K562 (cell line): ENCODE data around the gene FRMD4A. TPM values are rescaled to one million over a fixed set of nuclear protein-coding genes. Genes with fewer than 3 reads are reported as not detected.

Experiments used
- ATAC-seq: fragments of 200-7000 bp; cut with Tn5 transposase; 3 replicates; pipeline ENCODE4 v1.9.1; 2020; ENCODE audit warnings: moderate library complexity
- BruUV-seq: library from RNA; stranded (reverse); fragments of 400-500 nt; replicated peaks from 2 replicates; lab custom pipeline; 2021; lab: Mats Ljungman, UMichigan
- CTCF ChIA-PET: fragments of 300-600 bp; formaldehyde crosslinking; extraction: SDS; loops from one replicate; lab custom pipeline; 2021; ENCODE audit warnings: low intra/inter-chr PET ratio; lab: Yijun Ruan, JAX
- POLR2A ChIA-PET: fragments of 300-600, 350-650 bp; sonication (Branson Sonifier 250); formaldehyde crosslinking; extraction: SDS; loops from one replicate; lab custom pipeline; 2021; ENCODE audit warnings: antibody characterized with exemption, inconsistent platforms; lab: Yijun Ruan, JAX
- DNase-seq, 4 experiments: peaks; one replicate each; pipeline versions ENCODE4 v3.0.0 to v3.0.0-alpha.2; 2011 to 2018; ENCODE audit warnings: low spot score in 3 of 4, mixed read lengths in 3 of 4; ENCODE audit errors: extremely low read depth in 1 of 4
- FAIRE-seq: peaks from 2 replicates; lab custom pipeline; 2011; peaks lifted over from hg19 to GRCh38; lab: Jason Lieb, UNC
- H2AFZ ChIP-seq: 2 replicates; pipeline ENCODE4 v1.6.0; 2011; ENCODE audit warnings: low read depth, low read length, control low read depth, inconsistent platforms
- H3K27ac ChIP-seq: fragments of 200-600 bp; 3 replicates; pipeline ENCODE4 v1.8.0; 2011; ENCODE audit warnings: low read depth, mild to moderate bottlenecking, control low read depth, inconsistent platforms, low read length, moderate library complexity, mixed read lengths; ENCODE audit errors: extremely low read depth
- H3K27me3 ChIP-seq, 2 experiments: fragments of 300-600 bp in 1 of 2; 2 replicates in 1 of 2; 3 replicates in 1 of 2; pipeline versions ENCODE4 v1.6.0 to v1.8.0; 2011; ENCODE audit warnings: inconsistent platforms in 2 of 2, low read length in 2 of 2, mild to moderate bottlenecking in 1 of 2, mixed read lengths in 1 of 2, moderate library complexity in 1 of 2; ENCODE audit not compliant: control insufficient read depth in 2 of 2, insufficient read depth in 2 of 2
- H3K36me3 ChIP-seq: fragments of 300-600 bp; 3 replicates; pipeline ENCODE4 v1.8.0; 2011; ENCODE audit warnings: mild to moderate bottlenecking, low read length, inconsistent platforms; ENCODE audit not compliant: control insufficient read depth, insufficient read depth
- H3K4me1 ChIP-seq, 2 experiments: fragments of 200-600 bp in 1 of 2; replicated peaks in 1 of 2; 2 replicates in 1 of 2; 3 replicates in 1 of 2; pipeline versions ENCODE4 v1.5.1 to v1.8.0; 2011; ENCODE audit warnings: inconsistent platforms in 2 of 2, low read length in 2 of 2, mild to moderate bottlenecking in 1 of 2, mixed read lengths in 1 of 2, moderate library complexity in 1 of 2; ENCODE audit not compliant: control insufficient read depth in 2 of 2, insufficient read depth in 2 of 2
- H3K4me2 ChIP-seq: 2 replicates; pipeline ENCODE4 v1.6.1; 2011; ENCODE audit warnings: low read length, control low read depth, inconsistent platforms, mixed read lengths; ENCODE audit not compliant: insufficient read depth
- H3K4me3 ChIP-seq: fragments of 200-600 bp; sonication (generic), shearing (Covaris generic); 2 replicates; pipeline ENCODE4 v1.5.1; 2016; ENCODE audit warnings: control low read depth, inconsistent platforms
- H3K79me2 ChIP-seq: fragments of 200-600 bp; 3 replicates; pipeline ENCODE4 v1.8.0; 2011; ENCODE audit warnings: low read length, inconsistent platforms; ENCODE audit not compliant: control insufficient read depth, insufficient read depth
- H3K9ac ChIP-seq, 2 experiments: 2 replicates each; pipeline versions ENCODE4 v1.6.0 to v1.6.1; 2011; ENCODE audit warnings: low read depth in 2 of 2, low read length in 2 of 2, control low read depth in 1 of 2, inconsistent platforms in 1 of 2, mild to moderate bottlenecking in 1 of 2, mixed read lengths in 1 of 2; ENCODE audit not compliant: insufficient read depth in 1 of 2
- H3K9me1 ChIP-seq: one replicate; pipeline ENCODE4 v1.6.0; 2011; ENCODE audit warnings: inconsistent platforms, mild to moderate bottlenecking, low read length, moderate library complexity; ENCODE audit not compliant: control insufficient read depth, insufficient read depth
- H3K9me3 ChIP-seq: replicated peaks from 2 replicates; pipeline ENCODE4 v1.5.1; 2011; ENCODE audit warnings: low read depth, low read length, inconsistent platforms; ENCODE audit not compliant: control insufficient read depth, insufficient read depth
- H4K20me1 ChIP-seq: replicated peaks from 2 replicates; pipeline ENCODE4 v1.6.1; 2011; ENCODE audit warnings: low read length, inconsistent platforms, mixed read lengths; ENCODE audit not compliant: control insufficient read depth, insufficient read depth
- DDX20 ChIP-seq: fragments of 450-650 bp; IDR thresholded peaks from 2 replicates; pipeline ENCODE4 v1.6.1; 2016; ENCODE audit warnings: missing genetic modification characterization, low read depth, mild to moderate bottlenecking, missing compliant biosample characterization, moderate library complexity
- HDAC8 ChIP-seq: fragments of 450-650 bp; IDR thresholded peaks from 2 replicates; pipeline ENCODE4 v1.6.1; 2016; ENCODE audit warnings: mild to moderate bottlenecking, missing genetic modification characterization, moderate library complexity, missing compliant biosample characterization
- PPARD ChIP-seq: fragments of 250-450 bp; sonication (Bioruptor Pico); IDR thresholded peaks from 2 replicates; pipeline ENCODE4 v1.8.0; 2022; ENCODE audit warnings: inconsistent platforms, mild to moderate bottlenecking, moderate library complexity
- SMARCA4 ChIP-seq: fragments of 450-650 bp; IDR thresholded peaks from 2 replicates; pipeline ENCODE4 v1.6.1; 2016
- ZNF780A ChIP-seq: fragments of 250-450 bp; sonication (Bioruptor Pico); IDR thresholded peaks from 2 replicates; pipeline ENCODE4 v1.5.0; 2021; ENCODE audit warnings: mild to moderate bottlenecking
- WGBS: fragments of 100-300 bp; shearing (Covaris generic); methylation state at CpG from one replicate; pipeline ENCODE4 v1.1.6; 2016; ENCODE audit warnings: low coverage, mixed read lengths; ENCODE audit not compliant: insufficient coverage; ENCODE audit errors: missing lambda C conversion rate; 5-methylcytosine and 5-hydroxymethylcytosine counted together
- in situ Hi-C: fragments of 300-500 bp; cut with MboI; formaldehyde crosslinking; loops from 4 replicates; pipeline ENCODE4 v1.15.0; 2018; ENCODE audit warnings: inconsistent platforms, mixed read lengths
- intact Hi-C: fragments of 100-400 bp; cut with micrococcal nuclease; formaldehyde crosslinking; loops from 2 replicates; pipeline ENCODE4 v1.14.2; 2022
- polyA plus RNA-seq, 8 experiments: library from polyadenylated mRNA; depleted of rRNA in 4 of 8; stranded (reverse) in 5 of 8; unstranded in 3 of 8; fragments of >200 nt; fragmentation: Nextera tagmentation in 2 of 8; fragmentation: Illumina TruSeq in 1 of 8; extraction: Ambion mirVana in 2 of 8; extraction: Trizol in 1 of 8; gene quantifications; 2 replicates each; pipeline versions ENCODE4 v1.2.1 to v1.2.3, GENCODE V29; 2011 to 2014; ENCODE audit warnings: inconsistent platforms in 1 of 8, missing spikeins in 1 of 8
- total RNA-seq, 7 experiments: library from RNA; depleted of rRNA in 6 of 7; stranded (reverse); fragments of >200 nt in 6 of 7; fragmentation: Illumina TruSeq in 2 of 7; extraction: Trizol in 2 of 7; gene quantifications; 2 replicates each; pipeline versions ENCODE4 v1.2.1 to v1.2.3, GENCODE V29; 2011 to 2021; ENCODE audit warnings: low replicate concordance in 1 of 7
- TF ChIP-seq, protein P1 (sequence below): sonication (generic); formaldehyde crosslinking; IDR thresholded peaks from 2 replicates; pipeline ENCODE4 v1.8.1; 2023; ENCODE audit warnings: mild to moderate bottlenecking, missing genetic modification reagents
- TF ChIP-seq, protein P2 (sequence below): fragments of 450-650 bp; IDR thresholded peaks from 2 replicates; pipeline ENCODE4 v1.6.1; 2017; ENCODE audit warnings: antibody characterized with exemption

Gene FRMD4A
- total and polyA plus RNA-seq, 9 of the 15 experiments (the other 6 are each of a cell fraction or from before 2014, with no cell fraction given), result 0.80 to 5.2 (median 3.0) TPM

DNA sequence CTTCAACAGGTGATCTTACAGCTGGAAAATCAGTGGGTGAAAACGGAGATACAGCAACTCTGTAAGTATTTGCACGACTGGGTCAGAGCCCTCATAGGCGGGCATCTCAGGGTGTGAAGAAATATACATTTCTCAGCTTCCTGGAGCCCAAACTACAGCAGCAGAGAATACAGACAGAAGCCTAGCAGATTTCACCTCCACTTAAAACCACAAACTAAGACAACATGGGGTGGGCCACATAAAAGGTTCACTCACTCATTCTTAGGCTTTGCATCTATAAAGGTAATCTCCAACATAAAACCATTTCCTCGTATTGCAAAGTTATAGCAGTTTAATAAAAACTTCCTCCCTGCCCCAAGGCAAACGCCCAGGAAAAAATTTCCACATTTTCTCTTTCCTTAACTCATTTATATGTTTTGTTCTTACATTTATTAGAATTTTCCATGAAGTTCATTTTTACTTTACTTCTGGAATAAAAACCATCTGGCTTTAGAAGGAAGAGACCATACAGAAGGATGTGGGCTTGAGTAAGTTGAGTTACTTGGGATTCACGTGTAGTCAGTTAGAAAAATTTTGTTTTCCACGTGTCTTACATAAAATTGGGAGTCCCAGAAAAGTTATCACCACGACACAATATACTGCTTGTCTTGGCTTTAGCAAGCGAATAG lies 327.1 kb downstream of the FRMD4A start (continued):
- TF ChIP-seq HDAC8 (no peak), SMARCA4 (no peak), ZNF780A (no peak)
- TF ChIP-seq, protein P1, sequence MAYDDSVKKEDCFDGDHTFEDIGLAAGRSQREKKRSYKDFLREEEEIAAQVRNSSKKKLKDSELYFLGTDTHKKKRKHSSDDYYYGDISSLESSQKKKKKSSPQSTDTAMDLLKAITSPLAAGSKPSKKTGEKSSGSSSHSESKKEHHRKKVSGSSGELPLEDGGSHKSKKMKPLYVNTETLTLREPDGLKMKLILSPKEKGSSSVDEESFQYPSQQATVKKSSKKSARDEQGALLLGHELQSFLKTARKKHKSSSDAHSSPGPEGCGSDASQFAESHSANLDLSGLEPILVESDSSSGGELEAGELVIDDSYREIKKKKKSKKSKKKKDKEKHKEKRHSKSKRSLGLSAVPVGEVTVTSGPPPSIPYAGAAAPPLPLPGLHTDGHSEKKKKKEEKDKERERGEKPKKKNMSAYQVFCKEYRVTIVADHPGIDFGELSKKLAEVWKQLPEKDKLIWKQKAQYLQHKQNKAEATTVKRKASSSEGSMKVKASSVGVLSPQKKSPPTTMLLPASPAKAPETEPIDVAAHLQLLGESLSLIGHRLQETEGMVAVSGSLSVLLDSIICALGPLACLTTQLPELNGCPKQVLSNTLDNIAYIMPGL (CRISPR knock-in tag), result no peak
- TF ChIP-seq, all 486 proteins: peak for 0

DNA sequence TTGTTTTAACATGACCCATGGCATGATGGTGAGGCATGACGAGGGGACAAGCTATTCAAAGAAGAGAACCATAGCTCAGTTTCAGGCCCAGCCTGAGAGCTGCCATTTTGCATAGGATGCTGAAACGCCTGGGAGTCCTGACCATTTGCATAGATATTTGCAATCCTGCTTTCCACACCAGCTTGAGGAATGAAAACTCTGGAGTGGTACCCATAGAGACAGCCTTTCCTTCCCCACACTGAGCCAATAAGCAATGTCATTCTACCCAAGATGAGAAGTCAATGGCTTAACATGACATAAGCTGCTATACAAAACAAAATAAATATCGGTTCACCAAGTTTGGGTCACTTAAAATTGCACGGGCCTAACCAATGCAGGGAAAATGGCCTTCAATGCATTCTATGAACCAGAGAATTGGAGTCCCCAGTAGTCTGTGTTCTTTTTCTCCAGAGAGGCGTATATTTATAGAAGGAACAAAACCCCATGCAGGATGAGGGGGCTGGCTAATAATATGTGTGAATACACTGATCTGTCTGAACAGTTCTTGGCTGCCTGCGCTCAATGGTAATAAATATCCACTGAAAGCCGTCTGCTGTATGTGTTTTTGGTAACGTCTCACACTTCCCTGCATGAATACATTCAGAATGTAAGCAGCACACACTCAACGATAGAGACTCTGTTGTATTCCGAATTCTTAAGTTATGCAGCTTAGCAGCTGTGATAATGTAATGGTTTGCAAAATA lies 329.3 kb downstream of the FRMD4A start:
- no peaks in the 10 kb centered on the region for H3K36me3 ChIP-seq
- no peak for DNase-seq
- ChIA-PET CTCF (no interaction called here), POLR2A (no interaction called here)
- no peak overlapping the region for H3K4me2 ChIP-seq
- H3K4me3 ChIP-seq, result no peak overlapping the region
- H3K9ac ChIP-seq, result no peak overlapping the region
- no peaks in the 10 kb centered on the region for H3K9me3 ChIP-seq
- H3K9me1 ChIP-seq, result no peaks in the 10 kb centered on the region
- intact Hi-C loops, result no loop called here
- TF ChIP-seq PPARD (CRISPR knock-in tag), result no peak
- TF ChIP-seq DDX20 (tag), result no peak
- TF ChIP-seq, protein P2, sequence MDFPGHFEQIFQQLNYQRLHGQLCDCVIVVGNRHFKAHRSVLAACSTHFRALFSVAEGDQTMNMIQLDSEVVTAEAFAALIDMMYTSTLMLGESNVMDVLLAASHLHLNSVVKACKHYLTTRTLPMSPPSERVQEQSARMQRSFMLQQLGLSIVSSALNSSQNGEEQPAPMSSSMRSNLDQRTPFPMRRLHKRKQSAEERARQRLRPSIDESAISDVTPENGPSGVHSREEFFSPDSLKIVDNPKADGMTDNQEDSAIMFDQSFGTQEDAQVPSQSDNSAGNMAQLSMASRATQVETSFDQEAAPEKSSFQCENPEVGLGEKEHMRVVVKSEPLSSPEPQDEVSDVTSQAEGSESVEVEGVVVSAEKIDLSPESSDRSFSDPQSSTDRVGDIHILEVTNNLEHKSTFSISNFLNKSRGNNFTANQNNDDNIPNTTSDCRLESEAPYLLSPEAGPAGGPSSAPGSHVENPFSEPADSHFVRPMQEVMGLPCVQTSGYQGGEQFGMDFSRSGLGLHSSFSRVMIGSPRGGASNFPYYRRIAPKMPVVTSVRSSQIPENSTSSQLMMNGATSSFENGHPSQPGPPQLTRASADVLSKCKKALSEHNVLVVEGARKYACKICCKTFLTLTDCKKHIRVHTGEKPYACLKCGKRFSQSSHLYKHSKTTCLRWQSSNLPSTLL, result no peak
- TF ChIP-seq, all 486 proteins: peak for 0
- Histone ChIP-seq H4K20me1 (no peaks in the 10 kb centered on the region; the same call in 1 of the 2 replicates), H3K4me1 (no peaks in the 10 kb centered on the region), H2AFZ (no peak overlapping the region), H3K27me3 (peaks cover 4 to 19% of the 10 kb centered on the region in 2 experiments; a peak in 4 of 5 replicates), H3K79me2 (no peaks in the 10 kb centered on the region), H3K27ac (no peak overlapping the region)
- BruUV-seq, result no TSS peak
- in situ Hi-C loops, result no loop called here
- ATAC-seq (no peak), FAIRE-seq (no peak)
- under 1% methylated on average over 10 of the region's 10 CpGs for WGBS
